Activated CD4-positive, alpha-beta T cell treated with anti-CD3 and anti-CD28 coated beads, Interleukin-2, amount 50 U/mL, for 16 hours (primary cell): Measurements from ENCODE around the gene DLX3.

Experiments used
- DNase-seq: peaks from one replicate; pipeline ENCODE4 v3.0.0-alpha.2; 2020

Gene DLX3

DNA sequence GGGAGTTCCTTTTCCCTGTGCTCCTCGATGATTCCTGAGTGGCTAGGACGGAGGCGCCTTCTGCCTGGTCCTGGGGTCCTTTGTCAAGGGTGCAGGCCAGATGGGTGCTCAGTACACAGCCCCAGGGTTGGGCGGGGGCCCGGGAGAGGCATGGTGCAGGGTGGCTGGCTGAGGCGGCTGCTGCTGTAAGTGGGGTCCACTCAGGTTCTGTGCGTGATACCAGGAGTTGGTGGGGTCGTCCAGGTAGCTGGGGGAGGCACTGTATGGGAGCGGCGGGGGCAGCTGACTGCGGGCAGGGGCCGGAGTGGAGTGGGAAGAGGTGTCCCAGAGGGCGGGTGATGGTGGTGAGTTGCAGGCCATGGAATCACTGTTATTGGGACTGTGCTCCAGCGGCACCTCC, 3.6 kb downstream of the DLX3 start:
- no peak for DNase-seq

DNA sequence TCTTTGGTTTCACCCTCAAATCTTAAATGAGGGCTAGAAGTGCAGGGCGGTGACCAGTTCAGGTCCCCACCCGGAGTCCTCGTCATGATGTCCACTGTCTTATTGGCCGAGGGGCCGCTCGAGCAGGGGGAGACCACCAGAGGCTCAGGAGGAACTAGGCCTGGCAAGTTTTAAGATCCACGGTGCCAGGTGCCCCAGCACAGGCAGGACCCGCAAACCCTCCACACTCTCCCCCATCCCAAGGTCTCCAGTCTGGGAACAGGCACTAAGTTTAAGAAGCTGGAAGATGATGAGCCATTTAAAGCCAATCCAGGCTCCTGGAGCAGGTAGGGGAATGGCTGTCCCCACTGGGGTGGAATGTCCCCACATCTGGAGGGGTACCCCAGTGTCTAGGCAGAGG, 4.1 kb downstream of the DLX3 start:
- DNase-seq = no peak

DNA sequence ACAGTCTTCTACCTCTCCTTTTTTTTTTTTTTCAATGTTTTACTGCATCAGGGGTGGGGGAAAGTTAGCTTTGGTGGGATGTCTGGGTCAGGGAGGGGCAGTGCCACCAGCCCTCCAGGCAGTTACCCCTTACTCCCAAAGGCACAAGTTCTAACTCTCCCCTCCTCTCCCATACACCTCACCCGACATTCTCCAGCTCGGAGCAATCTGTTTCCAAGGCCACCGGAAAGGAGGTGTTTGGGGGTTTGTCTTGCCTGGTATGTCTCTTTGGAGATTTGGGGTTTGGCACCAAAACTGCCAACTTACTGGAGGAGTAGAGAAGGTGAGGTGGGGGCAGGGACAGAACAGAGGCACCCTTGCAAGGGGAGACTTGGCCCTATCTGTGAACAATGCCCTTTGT, 4.7 kb downstream of the DLX3 start:
- no peak for DNase-seq

DNA sequence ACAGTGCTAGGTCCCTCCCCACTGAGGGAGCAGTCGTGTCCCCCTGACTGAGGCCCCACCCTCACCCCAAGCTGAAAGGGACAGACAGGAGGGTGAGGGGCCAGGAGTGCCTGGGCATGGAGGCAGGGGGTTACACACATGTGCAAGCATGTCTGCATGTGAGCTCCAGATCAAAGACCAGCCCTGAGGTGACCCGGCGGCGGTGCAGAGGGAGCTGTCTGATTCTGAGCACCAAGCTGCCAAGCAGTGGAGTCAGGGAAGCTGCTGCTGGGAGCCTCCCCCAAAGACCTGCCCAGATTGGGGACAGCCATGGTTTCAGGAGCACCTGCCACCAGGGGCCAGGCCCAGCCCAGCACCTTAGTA, 5.5 kb downstream of the DLX3 start:
- no peak for DNase-seq

DNA sequence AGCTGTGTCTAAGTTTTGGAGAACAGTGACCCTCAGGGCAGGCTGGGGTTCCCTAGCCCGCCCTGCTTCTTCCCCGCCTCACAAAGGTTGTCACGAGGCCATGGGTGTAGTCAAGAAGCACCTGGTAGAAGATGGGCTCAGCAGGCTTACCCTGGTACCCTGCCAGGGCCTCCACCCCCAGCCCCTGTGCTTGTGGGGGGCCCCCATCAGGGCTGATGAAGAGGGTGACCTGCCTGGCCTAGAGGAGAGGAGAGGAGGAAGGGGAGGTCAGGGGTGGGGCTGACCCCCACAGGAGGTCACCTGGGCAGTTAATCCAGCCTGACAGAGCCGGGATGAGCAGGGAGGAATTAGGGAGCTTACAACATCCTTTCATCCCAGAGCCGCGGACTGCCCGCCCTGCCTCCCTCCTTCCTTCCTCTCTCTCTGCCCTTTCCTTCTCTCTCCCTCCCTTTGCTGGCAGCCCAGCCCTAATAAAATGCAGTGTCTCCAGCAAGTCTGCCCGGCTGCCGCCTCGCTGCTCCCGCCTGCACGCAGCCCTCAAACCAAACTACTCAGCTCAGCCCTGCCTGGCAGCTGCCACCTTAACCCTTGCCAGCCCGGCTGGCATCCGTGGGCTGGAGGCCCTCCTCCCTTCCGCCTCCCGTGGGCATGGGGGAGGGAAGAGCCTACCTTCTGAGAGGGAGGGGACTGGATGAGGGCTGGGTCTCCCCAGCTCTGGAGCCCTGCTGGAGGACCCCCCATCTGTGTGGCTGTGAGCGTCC, 7.2 kb downstream of the DLX3 start:
- DNase-seq = no peak

DNA sequence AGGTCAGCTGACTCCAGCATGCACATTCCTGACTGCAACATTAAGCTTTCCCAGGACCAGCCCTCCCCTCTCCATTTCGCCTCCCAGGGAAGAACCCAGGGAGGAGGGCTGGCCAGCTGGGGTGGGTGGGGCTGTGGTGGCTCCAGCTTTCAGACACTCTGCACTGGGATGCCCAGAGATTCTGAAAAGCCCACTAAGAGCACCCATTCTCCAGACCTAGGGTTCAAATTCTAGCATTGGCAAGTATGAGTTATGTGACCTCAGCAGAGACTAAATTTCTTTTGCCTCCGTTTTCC, 7.8 kb downstream of the DLX3 start:
- DNase-seq = no peak

DNA sequence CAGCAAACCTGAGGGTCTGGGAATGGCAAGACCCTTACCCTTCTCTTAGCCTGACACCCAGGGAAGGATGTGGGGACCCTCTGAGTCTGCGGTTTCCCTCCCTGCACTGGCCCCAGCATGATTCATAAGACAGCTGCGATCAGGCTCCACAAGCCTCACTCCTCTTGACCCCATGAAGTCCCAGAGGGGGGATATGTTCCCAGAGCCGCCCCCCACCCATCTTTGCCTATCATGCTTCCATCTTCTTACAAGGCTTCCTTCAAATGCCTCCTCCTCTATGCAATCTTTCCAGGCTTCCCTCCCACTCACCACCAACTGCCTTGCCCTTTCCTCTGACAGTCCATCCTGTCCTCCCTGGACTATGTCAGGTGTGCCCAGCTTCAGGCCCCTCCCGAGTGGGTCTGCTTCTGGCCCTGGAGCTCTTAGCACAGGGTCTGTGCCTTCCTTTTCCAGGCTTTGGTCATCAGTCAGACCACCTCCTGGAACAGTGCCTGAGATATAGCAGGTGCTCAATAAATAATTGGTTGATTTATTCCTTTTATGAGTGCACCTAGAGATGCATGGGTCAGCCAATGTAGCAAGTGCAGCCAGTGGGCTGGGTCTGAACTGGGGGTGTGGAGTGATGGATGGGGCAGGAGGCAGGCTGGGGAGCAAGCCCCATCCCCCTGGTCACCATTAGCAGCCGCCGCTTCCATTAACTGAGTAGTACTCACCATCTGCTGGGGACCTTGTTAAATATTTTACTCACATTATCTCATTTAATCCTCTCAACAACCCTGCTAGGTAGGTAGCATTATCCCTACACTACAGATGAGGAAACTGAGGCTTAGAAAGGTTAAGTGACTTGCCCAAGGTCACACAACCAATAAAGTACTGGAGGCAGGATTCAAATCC, 8.4 kb downstream of the DLX3 start:
- DNase-seq = no peak

DNA sequence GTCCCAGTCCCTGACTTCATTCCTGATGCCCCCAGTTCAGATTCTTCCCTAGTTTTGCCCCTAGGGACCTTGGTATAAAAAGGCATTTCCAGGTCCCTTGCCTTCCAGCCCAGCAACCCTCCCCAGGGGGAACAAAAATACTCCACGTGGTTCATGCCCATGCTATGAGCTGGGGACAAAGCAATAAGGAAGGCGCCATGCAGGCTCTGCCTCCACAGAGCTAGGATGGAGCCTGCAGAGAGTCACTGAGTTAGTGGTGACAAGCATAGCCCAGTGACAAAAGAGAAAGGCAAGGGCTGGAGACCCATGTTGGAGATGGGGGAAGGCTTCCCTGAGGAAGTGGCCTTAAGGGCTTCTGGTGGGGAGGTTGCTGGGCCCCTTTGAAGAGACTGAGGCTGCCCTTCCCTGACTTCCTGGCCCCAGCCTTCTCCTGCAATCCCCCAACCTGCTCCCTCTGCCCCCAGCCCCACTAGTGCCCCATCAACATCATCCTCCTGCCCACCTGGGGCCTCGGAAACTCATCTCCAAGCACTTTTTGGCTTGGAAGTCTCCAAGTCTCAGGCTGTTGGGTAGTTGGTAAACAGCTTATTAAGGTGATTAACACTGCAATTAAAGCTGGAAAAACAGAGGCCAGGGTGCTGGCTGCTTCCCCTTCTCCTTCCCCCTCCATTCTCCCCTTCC, 9.6 kb downstream of the DLX3 start:
- DNase-seq = no peak

DNA sequence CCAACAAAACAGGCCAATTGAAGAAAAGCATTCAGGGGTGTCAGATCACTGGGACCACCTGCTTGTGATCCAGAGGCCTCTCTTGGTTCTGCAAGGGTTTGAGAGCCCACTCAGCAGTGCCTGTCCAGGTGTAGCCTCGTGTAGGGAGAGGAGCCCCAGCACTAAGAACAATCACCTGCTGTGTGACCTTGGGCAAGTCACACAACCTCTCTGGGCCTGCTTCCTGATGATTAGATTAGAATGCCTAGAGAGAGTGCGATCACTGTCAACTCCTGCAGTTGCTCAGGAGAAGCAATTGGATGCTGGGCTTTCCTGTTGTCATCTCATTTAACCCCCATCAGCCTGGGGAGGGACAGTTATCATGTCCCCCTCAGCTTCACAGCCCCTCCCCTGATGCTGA, 10.2 kb downstream of the DLX3 start:
- no peak for DNase-seq

DNA sequence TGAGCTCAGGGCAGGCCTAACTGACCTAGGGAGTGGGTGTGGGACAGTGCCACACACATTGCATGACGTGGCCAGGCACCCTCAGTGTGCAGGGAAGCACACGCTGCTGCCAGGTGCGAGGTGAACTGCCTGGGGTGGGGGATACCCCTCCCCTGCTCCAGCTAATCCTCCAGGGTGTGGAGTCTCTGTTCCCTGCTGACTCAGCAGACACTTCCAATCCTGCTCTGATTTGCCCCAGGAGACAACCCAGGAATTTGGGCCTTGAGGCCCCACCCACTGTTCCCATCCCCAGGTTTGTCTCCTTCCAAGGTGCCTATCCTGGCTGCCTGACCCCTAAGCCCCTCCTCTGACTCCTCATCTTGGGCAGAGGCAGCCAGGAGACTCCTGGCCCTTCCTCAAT, 10.7 kb downstream of the DLX3 start:
- no peak for DNase-seq

DNA sequence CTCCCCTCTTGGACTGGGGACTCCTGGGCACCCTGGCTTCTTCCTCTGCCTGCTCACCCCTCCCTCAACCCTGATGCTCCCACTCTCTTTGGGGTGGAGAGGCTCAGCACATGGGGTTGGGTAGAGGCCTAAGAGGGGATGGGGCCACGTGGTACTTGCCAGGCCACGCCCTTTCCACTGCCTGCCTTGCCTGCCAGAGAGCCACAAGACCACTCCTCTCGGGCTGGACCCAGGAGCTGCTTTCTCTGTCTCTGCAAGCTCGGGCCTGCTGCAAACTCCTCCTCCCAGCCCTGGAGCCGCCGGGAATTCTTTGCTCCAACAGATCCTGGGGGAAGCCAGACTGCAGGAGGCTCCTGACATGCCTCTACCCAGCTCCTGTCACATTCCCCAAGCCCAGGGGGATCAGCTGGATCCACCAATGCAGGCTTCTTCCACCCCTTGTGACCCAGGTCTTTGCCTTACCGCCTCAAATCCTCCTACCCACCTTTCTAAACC, 14.3 kb downstream of the DLX3 start:
- no peak for DNase-seq

DNA sequence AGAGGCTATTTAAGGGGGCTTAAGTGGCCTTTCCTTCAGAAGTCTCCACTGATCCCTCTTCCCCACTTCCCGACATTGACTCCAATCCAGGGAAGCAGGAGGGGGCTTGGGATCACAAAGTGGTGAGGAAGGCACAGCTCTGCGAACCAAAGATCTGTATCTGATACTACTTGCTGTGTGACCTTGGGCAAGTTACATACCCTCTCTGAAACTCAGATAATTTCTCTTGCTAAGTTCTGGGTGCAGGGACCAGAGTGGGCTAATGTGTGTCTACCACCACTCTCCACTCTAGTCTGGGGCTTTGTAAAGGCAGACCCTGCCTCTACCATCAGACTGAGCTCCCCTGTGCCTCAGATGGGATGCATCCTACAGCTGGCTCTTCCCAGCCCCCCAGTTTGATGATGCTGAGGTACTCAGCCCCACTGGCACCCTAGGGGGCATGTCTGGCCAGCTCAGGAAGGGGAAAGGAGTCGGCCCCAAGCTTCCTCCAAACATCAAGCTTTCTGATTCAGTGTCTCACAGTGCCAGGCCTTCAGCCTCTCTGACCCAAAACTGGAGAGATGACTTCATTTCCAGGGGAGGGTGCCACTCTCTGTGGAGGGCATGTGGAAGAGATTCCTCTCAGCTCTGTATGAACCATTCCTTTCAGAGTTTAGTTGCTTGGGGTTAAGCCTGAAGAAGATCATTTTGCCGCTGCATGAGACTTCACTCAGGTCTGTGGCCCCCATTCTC, 15.1 kb downstream of the DLX3 start:
- DNase-seq = no peak

DNA sequence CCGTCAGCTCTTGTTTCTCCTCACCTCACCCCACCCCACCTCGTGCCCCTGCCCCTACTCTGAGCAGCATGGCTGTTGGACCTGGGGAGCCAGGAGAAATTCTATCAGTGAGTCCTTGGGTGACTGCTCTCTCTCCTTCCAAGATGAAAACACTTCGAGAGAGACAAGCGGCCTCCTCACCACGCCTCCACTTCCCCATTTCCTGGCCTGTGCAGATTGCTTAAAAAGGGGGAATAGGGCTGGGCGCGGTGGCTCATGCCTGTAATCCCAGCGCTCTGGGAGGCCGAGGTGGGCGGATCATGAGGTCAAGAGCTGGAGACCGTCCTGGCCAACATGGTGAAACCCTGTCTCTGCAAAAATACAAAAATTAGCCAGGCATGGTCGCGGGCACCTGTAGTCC, 16.5 kb downstream of the DLX3 start:
- DNase-seq = no peak

DNA sequence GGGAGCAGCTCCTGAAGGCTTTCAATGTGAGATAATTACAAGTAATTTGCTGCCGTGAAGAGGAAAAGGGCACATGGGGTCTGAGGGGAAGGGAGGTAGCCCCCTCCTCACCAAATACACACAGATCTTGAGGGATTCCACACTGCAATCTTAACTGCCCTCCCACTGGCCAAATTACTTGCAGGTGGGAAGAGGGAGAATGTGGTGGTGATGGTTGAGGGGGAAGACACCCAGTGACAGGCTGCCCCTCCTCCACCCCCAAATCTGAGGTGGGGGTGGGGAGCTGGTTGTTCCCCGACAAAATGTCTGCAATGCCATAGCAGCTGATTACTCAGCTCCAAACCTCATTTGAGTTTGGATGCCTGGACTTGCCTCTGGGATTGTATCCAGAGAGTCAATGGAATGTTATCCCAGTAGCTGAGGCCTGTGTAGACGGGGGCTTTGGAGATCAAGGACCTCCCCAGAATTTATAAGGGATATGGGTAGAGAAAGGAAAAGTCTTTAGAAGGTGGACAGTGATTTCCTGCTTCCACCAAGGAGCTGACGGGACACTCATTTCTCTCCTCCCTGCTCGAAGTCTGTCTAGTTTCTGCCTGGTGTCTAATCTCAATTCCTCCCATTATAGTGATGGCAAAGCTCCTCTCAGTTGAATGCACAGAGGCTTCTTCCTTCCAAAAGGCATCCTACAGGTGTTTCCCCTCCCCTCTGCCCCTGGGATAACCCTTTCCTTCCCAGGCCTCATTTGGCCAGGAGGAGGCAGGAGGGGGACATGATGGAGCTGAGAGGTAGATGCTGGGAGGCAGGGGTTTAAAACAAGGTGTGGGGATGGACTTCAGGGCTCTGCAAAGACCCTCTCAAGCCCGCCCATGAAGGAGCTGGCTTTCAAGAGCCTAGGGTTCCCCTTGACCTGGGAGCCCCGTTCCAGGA, 17.3 kb downstream of the DLX3 start:
- no peak for DNase-seq

DNA sequence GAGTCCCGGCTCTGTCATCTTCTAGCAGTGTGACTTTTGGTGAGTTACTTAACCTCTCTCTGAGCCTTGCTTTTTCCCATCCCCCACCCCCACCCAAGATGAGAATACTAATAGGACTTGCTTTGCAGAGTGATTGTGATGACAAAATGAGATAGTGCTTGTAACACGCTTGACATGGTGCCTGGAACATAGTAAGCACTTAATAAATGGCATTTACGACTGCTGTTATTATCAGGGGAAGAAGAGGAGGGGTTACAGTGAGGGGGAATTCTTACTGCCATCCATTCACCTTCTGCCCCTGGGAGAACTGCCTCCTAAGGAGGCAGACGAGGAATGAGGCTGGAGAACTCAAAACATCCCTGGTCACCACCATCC, 18.2 kb downstream of the DLX3 start:
- DNase-seq = no peak

DNA sequence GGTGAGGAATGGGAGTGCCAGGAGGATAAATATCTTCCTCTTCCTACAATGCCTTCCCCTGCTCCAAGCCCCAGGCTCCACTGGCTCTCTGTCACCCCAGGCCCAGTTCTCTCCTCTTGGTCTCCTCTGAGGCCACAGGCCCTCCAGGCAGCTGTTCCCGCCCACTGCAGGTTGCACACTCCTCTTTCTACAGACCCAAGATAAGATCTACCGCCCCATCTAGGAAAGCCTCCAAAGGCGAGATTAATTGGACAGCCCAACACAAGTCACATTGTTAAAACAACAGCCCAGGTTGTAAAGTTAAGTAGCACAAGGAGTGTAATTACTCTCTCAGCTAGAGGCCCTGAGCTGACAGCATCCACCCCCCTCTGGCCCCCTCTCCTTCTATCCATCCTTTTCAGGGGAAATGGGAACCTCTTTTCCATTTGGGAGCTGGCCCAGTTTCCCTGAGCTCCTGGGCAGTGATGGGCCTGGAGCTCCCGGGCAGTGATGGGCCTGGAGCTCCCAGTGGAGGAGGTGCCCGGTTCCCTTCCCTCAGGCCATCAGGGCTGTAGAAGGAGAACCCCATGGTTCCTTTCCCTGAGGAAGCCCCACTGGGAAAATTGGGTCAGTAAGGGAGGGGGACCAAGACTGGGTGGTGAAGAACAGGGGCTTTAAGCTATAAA, 18.7 kb downstream of the DLX3 start:
- DNase-seq = no peak

DNA sequence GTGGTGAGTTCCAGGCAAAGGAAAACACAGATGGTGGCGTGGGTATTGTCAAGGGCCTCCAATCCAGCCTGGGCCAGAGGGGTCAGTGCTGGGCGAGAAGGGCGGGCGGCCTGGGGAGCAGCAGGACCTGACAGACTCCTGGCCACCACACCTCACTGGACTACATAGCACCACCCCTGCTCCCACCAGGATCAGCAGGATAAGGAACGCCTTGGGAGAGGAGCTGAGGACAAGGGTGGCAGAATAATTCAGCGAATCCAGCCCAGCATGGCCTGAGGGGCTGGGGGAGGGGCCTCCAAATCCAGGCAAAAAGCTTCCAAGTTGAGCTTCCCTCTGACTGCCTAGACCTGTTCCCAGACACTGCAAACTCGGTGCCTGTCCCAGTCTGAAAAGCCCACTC, 19.5 kb downstream of the DLX3 start:
- no peak for DNase-seq

DNA sequence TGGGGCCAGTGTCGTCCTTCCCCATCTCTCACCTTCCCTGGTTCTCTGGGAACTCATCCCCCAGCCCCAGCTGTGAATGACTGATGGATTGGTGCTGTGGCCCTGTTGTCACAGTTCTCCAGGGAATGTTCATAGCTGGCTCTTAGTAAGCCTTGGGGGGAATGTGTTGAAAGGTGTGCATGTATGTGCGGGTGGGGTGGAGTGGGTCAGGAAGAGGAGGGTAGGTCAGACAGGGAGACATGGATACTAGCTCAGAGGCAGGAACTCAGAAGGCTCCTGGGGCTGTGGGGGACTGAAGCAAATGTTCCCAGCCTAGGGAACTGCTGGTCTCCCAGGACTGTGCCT, 21.8 kb downstream of the DLX3 start:
- no peak for DNase-seq

DNA sequence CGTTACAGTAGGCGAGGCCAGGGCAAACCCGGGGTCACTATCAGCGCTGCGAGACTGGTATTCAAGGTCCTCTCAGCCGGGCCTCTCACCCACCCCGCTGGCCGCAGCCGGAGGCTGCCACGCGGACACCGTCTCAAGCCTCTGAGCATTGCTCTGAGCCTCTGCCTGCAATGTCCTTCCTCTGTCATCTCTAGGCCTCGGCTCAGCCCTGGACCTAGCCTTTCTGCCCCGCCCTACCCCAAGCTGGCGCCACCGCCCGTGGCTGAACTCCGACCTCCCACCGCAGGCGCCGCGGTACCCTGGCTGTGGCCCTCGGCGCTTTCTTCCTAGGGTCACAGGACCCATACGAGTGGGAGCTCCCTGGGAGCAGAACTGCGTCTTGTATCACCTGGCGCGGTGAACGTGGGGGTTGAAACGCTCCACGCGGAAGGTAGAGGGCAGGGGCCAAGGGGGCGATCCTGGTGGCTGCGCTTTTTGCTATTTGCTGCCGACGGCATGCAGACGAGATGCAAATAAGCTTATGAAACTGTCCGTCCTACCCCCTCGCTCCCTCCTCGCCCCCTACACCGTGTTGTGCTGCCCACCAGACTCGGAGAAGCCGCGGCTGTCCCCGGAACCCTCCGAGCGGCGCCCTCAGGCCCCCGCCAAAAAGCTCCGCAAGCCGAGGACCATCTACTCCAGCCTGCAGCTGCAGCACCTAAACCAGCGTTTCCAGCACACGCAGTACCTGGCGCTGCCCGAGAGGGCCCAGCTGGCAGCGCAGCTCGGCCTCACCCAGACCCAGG, 22.3 kb downstream of the DLX3 start:
- no peak for DNase-seq

DNA sequence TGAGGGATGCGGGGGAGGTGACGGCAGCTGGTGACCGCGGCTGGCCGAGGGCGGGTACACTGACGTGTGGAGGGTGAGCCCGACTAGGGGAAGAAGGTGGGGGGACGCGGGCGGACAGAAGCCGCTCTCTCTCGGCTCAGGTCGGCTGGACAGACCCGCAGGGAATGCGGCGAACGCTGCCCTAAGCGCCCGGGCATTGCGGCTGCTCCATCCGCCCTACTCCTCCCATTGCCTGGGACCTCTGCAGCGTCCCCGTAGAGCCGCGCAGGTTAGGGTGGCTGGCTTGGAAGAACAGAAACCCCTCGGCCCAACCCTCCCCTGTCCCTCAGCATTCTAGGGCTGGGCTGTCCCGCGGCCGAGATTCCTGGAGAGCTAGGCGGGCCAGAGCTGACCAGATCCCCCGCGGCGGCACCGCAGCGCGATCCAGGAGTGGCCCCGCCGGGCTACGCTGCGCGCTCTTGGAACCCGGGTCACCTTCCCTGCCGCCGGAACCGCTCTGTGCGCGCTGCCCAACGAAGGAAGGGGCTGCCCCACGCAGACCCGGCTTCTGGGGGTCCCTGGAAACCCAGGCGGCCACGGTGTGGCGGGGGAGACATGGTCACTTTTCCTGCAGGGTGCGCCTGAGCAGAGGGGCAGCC, 23.1 kb downstream of the DLX3 start:
- no peak for DNase-seq
